Nucleus accumbens (tissue), 56 donors: ENCODE results near the gene OTUD7B.

ENCODE experiments used
- DNase-seq, 56 donors: peaks; one replicate each; lab custom pipeline; 2025; lab: John Stamatoyannopoulos, UW

The OTUD7B gene

DNA sequence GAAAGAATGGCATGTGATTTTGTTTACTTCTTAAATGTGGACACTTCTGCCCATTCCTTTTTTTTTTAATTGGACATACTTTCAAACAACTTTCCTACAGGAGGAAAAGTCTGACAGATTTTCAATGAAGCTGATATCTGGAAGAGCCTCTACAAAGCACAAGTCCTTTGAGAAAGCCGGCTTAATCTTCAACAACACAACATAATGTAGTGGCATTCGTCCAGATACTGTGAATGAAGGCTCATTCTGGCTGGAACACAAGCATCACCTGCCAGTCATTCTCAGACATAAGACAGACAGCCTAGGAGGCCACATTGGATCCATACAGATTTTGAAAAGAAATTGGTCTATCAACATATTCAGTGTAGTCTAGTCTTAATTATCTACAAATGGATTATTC lies 4.9 kb downstream of the OTUD7B start:
- DNase-seq = peak in 1 of 56 donors; percentile 6

GRCh38 chr1:150003801-150004200 lies 6.7 kb downstream of the OTUD7B start:
- peak in 2 of 56 donors; percentile 4 to 7 for DNase-seq

DNA sequence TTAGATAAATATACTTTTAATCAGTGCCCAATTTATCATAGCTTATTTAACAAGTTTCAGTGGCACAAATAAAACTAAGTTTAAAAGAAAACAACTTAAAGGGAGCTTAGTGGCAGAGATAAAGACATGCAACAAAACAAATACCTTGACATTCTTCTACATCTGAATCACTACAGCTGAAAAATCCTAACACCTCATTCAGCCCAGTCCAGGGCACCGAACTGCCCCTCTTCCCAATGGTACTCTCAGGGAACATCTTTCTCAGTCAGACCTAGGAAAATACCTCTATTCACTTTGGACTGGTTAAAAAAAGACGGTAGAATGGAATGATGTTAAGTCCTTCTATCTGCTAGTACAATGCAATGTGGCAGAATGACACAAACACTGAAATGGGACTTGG lies 8.3 kb downstream of the OTUD7B start:
- DNase-seq = no peak

DNA sequence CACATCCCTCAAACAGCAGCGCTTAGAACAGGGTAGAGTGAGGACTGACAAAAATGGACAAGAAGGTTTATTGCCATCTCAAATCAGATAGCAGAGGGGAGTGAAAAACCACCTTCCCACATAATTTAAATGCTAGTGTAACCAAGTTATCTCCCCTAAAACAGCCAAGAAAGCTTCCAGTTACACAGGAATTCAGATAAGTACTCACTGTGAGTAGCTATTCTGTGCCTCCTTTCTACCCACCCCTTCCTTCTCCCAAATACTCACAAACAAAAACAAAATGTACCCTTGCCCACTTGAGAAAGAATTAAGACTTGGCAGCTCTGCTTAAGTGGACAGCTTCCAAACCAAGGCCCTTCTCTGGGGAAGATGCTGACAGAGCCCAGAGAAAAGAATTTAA lies 9.1 kb downstream of the OTUD7B start:
- DNase-seq = peak in 1 of 56 donors; percentile 9

GRCh38 chr1:149997585-149998262 lies 12.8 kb downstream of the OTUD7B start:
- no peak for DNase-seq

DNA sequence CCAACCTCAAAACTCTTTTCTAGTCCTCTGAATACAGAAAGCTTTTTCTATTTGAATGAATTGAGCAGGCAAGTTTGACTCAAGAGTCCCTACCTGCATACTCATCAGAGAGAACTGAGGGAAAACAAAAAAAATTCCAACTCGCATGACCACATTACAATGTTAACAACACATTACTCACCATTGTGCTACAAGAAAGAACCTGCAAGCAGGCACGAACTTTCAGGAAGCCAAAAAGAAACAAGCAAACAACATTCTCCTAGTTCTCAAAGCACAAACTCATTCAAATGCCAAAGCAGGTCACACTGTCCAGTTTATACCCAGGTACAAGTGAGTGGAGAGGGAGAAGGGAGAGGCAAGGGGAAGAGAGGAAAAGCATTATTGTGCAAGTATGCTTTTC lies 14.6 kb downstream of the OTUD7B start:
- no peak for DNase-seq

GRCh38 chr1:149993764-149994163 lies 16.8 kb downstream of the OTUD7B start:
- no peak for DNase-seq

DNA sequence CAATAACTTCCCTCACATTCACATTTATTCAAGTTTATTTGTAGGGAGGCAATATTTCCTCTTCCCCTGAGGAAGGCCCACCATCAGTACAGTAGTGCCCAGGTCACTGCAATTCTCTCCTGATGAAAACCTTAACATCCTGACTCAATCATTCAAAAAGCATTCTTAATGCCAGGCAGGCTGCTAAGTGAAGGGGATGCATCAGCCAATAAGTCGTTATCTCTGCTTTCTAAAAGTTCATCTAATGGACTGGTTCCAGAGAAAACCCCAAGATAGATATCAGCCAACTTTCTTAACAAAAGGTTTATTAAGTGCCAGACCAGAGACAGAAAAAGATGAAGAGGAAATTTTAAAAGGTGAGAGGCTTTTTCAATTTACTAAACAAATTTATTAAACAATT lies 17.3 kb downstream of the OTUD7B start:
- no peak for DNase-seq

- no peak for DNase-seq
These were observed 23.3 kb downstream of the OTUD7B start for GRCh38 chr1:149987297-149987595.

GRCh38 chr1:149986486-149987296 lies 23.8 kb downstream of the OTUD7B start:
- DNase-seq = no peak

GRCh38 chr1:149979972-149980540 lies 30.5 kb downstream of the OTUD7B start:
- no peak for DNase-seq

- DNase-seq = no peak
These were observed 31.1 kb downstream of the OTUD7B start for GRCh38 chr1:149979245-149979971.

DNA sequence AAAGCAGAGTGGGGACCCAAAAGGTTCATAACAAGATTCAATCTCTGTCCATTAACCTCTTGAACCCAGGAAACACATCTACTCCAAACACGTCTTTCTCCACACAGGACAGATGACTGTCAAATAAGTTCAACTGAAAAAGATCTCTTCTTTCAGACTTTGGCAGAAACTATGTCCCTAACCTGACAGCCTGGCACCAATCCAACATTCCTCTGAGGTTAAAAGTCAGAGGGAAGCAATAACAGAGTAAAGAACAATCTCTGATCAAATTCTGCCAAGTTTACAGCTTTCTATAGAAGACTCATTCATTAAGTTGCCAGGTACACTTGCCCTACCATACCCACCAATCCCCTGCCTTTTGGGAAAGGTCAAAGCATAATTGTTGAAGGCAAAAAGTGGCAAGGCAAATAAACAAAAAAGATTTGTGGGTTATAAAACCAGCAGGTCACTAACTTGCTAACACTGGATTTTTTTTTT lies 31.9 kb downstream of the OTUD7B start:
- no peak for DNase-seq

GRCh38 chr1:149977345-149977744 lies 33.2 kb downstream of the OTUD7B start:
- no peak for DNase-seq

DNA sequence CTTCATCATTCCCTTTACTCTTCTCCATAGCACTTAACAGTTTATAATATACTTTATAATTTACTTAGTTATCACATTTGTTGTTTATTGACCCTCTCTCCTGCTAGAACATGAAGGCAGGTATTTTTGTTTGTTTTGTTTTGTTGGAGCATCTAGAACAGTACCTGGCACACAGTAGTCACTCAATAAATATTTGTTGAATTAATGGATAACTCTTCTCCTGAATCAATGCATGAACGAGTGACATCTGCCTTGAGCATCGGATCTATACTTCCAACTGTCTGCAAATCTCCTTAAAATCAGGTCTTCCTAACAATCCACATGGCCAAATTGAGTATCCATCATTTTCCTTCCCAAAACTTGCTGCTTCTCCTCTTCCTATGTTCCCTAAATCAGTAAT lies 38.0 kb downstream of the OTUD7B start:
- no peak for DNase-seq

- no peak for DNase-seq
These were observed 42.9 kb downstream of the OTUD7B start for GRCh38 chr1:149967646-149968045.

DNA sequence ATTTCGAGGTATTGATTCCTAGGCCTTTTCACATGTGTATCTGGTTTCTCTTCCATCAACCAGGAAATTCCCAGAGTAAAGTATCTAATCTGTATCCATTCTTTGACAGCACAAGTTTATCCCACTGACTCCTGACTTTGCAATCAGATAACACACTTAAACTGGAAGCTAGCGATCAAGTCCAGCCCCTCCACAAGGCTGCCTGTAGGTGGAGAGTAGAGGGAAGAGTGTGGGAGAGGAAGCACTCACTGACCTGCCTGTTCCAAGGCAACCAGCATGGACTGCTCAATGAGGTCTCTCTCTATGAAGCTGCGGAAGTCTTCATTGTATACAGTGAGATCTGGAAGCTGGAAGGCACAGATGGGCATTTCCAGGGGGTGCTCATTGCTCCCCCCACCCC lies 43.5 kb downstream of the OTUD7B start:
- no peak for DNase-seq

DNA sequence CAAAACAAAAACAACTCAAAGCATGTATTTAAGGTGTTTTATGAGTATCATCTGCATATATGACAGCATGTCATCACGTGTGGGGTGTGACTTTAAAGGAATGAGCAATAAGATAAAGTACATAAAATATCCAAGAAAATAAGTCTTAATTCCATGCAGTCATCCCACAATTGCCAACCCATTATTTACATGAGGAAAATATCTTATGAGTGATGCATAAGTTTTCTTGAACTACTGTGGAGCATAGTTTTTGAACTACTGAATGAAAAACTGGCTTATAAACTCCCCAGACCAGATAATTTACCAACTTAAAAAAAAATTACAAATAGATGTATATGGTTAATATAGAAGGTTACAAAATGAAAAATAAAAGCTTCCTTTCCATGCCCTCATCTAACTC lies 44.1 kb downstream of the OTUD7B start:
- DNase-seq = no peak

- DNase-seq = no peak
These were observed 45.1 kb downstream of the OTUD7B start for GRCh38 chr1:149965440-149965839.

- no peak for DNase-seq
These were observed 47.2 kb downstream of the OTUD7B start for GRCh38 chr1:149963358-149963757.

- no peak for DNase-seq
These were observed 47.8 kb downstream of the OTUD7B start for GRCh38 chr1:149962736-149963135.
